GM19035 (cell line): ENCODE results near the gene RGMA.

Source experiments
- ATAC-seq: cut with Tn5 transposase; IDR thresholded peaks from one replicate; pipeline ENCODE4 v1.9.1; 2021; ENCODE audit not compliant: unreplicated experiment

Gene RGMA

DNA sequence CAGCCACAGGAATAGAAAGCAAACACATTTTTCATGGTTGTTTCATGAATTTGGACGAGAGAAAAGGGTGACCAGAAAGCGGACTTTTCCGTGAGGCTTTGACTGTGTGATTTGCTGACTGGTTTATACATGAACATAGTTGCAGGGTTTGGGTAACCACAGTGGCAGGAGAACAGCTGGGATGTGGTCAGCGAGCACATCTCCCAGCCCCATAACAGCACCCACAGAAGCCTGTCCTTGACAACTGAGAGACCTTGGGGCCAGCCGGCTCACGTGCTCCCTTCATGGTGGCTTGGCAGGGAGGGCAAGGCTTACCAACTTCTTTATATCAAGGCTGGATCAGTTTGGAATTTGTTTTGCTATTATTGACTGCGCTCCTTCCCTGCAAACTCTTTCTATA lies 13.2 kb upstream of the RGMA start:
- no peak for ATAC-seq

DNA sequence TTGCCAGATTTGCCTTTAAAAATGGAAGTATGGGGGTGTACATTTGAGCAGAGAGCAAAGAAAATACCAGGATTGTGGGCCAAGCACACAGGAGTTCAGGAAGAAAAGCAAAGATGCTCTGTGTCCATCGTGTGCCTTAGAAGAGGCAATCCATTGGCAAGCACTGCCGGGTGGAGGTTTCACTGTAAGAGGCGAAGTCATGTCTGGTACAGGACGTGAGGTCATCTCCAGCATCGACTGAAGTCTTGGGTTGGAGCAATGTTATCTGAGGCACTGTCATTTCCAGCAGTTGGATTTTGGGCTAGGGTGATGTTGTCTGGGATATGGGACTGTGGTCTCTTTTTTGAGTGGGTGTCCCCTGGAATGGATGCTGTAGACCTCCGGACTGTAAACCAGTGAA lies 4.8 kb upstream of the RGMA start:
- ATAC-seq, result no peak

DNA sequence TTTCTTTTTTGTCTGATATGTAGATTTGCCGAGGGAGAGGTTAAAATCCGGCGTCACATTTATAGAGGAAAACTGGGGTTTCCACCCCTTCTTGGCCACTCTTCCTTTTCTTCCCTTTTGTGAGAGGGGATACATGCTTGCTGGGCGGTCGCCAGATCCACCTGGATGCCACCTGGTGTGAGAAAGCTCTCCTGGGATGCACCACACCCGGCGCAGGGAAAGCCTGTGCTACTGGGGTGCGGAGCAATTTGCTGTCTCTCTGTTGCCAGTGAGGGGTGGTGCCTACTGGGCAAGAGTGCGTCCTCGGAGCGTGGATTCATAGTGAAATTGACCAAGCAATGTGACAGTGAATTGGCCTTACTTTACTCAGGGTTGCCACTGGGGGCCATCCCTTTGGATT lies 2.5 kb upstream of the RGMA start:
- ATAC-seq, result no peak

DNA sequence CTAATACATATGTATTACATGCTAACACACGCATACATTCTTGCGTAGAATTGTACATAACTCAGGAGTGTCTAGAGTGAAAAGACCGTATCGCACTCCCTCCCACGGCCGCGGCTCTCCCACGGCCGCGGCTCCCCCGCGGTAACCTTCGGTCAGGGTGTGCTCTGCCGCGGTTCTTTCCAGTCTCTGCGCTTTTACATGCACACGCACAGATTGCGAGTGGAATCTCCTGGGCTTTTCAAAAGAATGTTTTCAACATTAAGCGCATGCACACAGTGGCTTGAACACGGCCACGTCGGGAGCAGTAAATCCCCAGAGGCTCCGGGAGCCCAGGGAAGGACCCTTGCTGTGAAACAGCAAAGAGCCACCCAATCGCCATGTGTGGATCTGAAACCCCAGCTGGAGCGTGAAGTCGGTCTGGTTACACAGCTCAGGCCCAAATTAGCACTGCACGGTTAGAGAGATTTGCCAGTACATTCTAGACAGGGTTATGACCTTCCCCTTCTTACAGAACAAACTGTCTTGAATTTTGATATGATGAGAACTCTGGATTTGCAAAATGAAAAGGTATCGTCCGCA lies 805 bp upstream of the RGMA start:
- ATAC-seq, result no peak

DNA sequence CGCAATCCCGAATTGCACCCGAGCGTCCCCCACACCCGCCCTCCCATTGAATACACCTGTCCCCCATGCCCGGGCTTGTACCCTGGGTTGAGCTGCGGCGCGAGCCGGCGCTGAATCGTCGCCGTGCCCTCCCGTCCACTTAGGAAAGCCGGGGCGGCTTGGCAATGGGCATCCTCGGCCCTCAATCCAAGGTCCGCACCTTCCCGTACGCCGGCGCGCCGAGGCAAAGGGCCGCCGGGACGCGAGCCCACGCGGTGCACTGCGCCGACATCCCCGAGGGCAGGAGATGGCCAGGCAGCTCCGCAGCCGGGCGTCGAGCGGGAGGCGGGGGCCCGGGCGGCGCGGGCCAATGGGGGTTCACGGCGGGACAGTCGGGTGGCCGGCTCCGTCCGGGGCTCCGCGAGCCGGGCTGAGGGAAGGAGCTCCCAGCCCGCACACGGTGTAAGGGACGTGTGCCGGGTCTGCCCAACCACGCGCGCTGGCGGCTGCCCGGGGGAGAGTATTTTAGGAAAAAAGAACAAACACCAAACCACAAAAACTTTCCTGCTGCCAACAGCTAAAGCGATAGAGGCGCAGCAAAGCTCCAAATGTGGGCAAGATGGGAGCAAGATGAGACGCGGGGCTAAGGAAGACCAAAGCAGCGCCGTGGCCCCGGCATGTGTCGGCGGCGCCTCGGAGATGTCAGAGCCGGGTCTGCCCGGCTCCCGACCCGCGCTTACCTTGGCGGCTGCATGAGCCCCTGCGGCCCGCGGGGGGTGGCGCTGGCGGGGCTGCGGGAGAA lies 621 bp downstream of the RGMA start:
- peak; percentile 36 for ATAC-seq

DNA sequence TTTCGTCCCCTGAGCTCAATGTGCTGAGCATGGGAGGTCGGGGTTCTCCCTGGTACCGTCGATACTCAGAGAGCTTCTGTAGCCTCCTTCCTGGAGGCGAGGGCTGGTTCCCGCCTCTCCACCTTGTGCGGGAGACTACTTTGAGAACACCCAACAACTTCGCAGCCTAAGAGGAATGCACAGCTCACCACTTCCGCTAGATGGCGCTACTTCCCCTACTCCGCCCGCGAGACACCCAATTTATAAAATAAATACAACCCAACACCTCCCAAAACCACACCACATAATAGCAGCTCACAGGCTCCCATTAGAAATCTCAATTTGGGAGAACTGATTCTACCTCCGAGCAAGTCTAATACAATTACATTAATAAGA lies 1.2 kb downstream of the RGMA start:
- ATAC-seq, result peak; percentile 77

DNA sequence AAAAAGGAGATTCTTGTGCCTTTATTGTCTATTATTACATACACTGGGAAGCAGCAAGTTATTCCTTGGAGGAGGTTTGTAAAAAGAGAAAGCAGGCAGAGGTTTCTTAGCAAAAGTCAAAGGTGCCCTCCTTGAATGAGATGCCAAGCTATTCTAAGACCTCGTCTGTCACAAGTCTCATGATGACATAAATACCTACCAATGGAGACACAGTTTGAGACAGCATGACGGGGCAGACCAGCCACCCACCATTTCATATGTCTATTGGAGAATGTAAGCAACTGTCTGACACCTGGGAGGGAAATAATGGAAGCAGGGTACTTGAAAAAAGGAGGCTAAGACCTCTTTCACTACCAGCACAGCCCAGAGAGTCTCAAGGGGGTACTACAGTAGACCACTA lies 2.2 kb downstream of the RGMA start:
- no peak for ATAC-seq

DNA sequence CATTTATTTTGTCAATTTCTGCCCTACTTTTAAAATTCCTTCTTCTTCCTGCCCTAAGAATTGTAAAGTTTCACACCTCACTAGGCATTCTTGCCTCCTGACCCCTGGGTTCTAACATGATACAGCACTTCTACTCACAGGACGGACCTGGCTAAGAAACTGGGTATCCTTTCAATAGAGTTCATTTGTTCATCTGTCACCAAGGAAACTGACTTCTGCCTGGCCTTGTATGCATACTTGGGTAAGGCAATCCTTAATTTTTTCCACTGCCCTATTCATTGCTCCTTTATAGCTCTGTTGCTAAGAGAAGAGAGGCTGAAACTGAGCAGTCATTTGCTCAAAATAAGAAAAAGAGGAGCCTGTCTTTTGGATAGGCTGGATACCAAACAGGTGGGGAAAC lies 3.3 kb downstream of the RGMA start:
- ATAC-seq, result no peak

DNA sequence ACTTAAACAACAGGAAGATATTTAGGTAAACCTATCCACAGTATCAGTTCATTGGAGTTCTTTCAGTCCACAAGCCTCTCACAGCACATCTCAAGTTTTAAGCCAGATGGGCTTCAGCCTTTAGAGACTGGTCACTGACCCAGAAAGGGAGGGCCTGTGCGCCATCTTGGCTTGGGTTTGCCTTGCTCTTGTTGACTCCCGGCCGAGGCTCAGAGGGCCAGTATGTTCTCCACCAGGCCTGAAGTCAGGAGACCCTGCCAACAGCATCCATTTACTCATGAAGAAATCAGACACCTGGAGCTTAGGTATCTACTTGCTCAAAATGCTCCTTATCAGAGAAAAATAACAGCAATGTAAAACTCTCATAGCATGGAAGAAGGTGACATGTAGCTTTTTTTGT lies 6.2 kb downstream of the RGMA start:
- no peak for ATAC-seq

DNA sequence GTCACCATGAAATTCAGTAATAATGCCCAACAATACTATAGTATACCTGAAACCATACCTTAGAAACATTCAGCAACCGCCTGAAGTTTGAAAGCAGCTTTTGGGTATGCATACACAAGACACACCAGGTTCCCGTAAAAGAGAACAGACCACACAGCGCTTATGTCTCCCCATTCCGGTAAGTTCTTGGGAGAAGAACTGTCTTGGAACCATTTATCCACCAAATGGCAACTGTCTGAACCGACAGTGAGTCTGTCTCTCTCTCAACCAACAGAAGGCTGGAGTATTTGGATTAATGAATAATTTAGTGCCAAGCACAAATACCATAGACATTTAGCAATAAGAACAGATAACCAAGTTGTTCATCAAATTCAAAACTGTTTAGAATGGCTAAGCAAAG lies 7.6 kb downstream of the RGMA start:
- ATAC-seq, result no peak

DNA sequence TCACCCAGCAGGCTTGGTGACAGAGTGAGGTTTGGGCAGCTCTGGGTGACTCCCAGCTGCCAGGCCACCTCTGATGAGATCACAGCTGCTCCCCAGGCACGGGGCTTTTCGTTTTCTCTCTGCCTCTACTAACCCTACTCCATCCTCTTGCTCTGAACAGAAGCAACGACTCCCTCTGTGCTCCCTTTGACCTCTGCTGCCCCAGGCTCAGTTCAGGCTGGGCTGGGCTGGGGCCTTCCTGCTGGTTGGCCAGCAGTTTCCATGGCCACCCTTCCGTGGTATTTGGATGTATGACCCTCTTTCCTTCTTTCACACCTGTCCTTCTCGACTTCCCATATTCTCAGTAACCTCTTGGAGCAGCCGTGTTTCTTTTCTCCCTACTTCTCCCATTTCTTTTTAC lies 8.6 kb downstream of the RGMA start:
- ATAC-seq, result no peak

DNA sequence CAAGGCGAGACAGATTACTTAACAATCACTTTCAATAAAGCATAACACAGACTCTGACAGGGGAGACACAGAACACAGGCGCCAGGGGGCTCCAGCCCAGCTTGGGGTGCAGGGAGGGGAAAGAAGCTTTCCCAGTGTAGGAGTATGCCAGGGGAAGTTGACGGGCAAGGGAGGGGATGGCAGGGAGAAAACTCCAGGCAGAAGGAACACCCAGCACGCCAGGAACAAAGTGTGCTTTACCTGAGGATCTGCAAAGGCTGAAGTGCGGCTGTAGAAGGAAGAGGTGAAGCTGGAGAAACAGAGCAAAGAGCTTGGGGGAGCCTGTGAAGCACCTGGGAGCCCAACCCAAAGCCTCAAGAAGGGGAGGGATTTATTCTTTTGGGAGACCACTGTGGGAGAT lies 12.1 kb downstream of the RGMA start:
- no peak for ATAC-seq

DNA sequence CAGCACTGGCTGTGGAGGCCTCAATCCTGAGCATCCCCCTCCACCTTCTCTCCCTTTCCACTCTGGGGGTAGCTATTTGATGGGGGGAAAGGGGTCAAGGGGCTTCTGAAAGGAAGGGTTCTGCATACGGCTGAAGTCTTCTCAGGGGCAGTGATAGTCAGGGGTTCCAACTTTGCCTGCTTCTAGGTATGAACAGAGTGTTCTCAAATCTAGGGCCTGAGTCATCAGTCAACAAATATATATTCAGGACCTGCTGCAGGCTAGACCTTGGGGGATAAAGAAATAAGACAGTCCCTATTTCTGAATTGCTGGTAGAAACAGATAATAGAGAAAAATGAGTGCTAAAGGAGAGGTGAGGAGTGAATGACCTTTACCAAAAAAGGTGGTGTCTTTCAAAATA lies 12.8 kb downstream of the RGMA start:
- ATAC-seq, result no peak

DNA sequence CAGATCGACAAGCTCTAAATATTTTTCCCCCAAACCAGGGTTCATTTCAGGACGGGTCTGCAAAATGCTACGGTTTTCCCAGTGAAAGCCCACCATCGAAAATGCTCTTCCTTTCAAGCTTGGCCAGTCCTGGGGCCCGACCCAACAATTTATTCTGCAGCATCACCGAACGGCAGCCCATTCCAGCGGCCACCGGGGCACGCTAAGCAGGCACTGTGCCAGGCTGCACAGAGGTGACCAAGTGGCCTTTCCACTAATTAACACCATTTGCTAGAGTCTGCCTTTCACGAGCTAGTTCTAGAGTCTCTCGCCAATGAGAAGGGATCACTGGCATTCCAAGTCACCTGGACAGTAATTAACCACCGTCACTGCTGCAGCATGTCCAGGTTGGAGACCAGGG lies 14.4 kb downstream of the RGMA start:
- ATAC-seq, result no peak

DNA sequence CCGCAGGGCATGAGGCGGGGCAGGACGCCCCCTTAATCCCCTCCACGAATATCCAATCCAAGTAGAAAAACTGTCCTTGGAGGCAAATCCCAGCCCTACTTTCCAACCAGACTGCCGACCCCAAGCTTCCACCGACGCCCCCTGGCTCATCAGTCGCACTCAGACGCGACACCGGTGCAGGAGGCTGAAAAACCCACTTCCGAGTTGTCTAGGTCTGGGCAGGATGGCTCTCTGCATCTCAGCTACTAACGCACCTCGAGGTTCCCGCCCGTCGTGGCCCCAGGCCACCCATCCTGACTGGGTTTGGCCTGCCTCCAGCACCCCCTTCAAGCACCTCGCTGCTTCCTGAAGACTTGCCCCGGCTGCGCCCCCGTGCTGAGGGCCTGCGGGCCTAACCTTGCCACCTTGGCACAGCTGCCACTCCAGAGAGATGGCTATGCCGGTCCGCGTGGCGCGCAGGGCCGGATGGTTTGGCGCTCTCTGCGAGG lies 15.5 kb downstream of the RGMA start:
- ATAC-seq, result no peak

DNA sequence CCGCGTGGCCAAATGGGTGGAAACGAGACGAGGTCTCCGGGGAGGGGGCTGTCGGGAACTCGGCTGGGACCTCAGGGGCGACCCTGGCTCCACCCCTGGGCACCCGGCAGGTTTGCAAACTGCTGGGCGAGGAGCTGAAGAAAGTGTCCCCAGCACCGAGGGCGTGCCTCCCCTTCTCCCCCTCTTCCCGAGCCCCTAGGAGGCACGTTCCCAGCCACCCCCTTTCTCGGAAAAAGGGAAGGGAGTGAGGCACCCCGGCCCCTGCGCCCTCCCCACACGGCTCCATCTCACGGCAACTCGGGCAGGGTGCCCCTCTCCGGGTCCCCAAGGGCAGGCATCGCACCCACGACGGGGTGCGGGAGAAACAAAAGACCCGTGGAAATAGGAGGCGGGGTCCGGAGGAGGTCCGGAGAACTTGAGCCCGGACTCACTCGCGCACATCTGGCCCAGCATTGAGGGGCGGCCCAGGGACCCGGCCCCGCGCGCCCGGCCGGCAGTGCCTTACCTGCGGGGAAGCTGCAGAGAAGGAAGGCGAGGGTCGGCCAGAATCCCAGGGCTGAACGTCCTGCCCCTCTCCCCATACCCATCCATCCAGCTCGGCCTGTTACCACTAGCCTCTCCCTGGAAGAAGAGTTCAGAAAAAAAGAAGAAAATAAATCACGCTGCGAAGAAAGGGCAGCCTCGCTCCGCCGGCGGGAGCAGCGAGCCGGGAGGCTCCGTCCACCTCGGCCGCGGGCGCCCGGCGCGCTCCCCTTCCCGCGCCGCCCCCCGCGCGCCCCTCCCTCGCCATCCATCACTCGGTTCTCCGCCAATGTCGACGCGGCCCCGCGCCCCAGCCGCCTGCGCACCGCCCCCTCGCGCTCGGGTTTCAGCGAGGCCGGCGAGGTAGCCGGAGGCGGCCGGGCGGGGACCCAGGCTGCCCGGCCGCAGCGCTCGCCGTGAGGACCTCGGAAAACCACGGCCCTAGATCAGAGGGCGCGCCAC lies 16.3 kb downstream of the RGMA start:
- ATAC-seq, result no peak

DNA sequence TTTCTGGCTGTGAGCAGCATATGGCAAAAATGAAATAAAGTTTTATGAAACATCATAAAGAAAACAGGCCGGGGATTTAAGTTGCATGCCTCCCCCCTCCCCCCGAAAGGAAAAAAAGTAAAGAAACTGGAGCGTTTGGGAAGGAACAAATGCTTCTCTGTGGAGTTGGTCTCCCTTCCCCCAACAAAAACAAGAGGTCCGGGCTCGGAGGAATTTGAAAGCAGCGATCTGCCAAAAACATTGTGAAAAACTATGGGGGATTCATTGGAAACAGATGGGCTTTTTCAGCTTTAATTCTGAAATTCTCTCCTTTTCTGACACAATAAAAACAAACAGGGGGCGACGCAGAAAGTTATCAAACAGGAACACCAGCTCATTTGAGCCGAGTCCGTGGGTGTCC lies 17.0 kb downstream of the RGMA start:
- no peak for ATAC-seq

DNA sequence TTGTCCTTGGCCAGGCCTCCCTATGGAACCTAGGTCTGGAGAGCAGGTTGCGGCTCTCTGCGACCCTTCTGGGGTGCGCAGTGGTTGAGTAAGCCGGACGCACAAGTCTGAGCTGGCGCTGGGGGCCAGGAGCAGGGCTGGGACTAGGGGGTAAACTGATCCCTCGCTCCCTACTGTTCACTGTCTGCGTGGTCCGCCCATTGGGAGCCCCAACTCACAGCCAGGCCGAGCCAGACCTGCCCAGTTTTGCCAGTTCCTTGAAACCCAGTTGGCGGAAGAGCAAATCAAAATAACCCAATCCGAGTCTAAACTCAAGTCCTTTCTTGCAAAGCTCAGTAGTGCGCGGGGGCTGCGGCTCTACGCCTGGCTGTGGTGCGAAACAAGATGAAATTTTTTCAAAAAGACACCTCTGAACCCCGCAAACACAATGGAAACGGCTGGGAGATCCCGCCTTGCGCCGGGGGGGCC lies 17.5 kb downstream of the RGMA start:
- ATAC-seq, result no peak

DNA sequence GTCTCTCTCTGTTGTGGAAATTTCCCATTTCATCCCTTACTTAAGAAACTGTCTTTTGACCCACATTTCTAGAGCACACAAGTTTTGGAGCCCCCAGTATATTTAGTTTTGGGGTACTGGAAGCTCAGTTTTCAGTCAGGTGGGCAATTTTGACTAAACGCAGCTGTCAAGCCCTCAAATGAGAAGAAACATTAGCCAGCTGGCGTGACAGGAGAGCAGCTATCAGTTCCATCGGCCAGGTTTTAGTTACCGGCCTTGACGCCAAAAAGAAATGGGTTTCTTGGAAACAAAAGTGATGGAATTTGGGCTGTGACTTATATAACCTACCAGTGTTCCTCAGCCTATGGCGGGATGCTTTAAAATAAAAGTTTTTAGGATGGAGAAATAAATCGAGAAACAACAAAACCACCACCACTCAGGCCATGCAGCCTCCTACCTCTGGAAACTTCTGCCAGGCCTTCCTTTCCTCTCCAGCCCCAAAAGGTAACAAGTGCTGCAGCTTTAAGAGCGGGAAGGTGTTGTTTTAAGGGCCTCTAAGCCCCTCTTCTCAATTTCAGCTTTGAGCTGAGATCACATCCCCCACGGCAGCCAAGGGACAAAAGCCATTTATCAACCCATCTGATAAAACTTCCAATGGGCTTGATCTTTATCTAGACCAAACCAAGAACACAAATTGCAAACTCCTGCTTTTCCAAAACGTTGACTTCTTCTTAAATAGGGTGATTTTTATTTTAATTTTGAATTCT lies 18.3 kb downstream of the RGMA start:
- ATAC-seq, result no peak

DNA sequence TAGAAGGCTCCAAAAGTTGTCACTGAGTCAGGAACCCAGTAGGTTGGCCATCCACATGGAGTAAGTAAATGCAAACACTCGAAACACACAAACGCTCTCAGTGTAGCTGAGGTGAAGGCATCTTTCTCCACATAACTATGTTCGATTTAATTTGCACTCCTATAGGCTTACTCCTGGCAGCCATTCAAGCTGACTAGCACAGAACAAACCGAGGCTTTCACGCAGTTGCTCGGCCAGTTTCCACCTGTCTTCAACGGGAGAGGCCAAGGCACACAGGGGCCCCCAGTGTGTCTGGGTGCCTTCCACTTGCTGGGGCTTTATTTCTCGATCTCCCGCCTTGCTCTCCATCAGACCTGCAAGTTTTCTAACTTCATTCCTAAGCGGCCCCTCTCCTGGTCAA lies 18.9 kb downstream of the RGMA start:
- ATAC-seq, result no peak
